ENCODE results near the gene HOXB4.

- TF ChIP-seq, protein P1, sequence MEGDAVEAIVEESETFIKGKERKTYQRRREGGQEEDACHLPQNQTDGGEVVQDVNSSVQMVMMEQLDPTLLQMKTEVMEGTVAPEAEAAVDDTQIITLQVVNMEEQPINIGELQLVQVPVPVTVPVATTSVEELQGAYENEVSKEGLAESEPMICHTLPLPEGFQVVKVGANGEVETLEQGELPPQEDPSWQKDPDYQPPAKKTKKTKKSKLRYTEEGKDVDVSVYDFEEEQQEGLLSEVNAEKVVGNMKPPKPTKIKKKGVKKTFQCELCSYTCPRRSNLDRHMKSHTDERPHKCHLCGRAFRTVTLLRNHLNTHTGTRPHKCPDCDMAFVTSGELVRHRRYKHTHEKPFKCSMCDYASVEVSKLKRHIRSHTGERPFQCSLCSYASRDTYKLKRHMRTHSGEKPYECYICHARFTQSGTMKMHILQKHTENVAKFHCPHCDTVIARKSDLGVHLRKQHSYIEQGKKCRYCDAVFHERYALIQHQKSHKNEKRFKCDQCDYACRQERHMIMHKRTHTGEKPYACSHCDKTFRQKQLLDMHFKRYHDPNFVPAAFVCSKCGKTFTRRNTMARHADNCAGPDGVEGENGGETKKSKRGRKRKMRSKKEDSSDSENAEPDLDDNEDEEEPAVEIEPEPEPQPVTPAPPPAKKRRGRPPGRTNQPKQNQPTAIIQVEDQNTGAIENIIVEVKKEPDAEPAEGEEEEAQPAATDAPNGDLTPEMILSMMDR (IDR thresholded peaks at IDR 0.05): no peak
- no peak for TF ChIP-seq POLR2A (IDR thresholded peaks at IDR 0.05)
Observed at GRCh38 chr17:48599354-48599753, 21.2 kb upstream of the HOXB4 start.

All from lower leg skin (tissue), 3 donors.